ENCODE measurements around the gene LYZL4.
A peak's percentile ranks its signal among the peaks of the same experiment; 100 is the strongest.

Gene LYZL4

GRCh38 chr3:42425736-42426407 is 15.5 kb upstream of the LYZL4 start:
- DNase-seq (ENCODE audit: low read depth): no peak

DNA sequence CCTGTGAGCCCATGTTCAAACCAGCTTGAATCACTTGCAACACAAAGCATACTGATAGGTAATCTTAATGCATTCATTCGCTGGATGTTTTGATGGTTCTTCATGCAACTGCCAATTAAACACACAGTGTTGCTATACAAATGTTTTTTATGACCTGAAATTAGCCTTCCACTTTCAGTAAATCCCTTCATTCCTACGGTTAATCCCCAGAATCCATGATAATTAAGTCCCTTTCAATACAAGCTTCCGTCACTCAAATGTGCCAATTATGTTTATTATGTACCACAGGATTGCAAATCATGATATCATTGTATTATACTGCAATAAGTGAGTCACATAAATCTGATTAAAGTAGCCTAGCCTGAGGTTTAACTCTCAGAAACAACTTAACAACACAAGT is 14.5 kb upstream of the LYZL4 start:
- DNase-seq (ENCODE audit: low read depth): no peak

- DNase-seq (ENCODE audit: low read depth): no peak
These were observed 11.7 kb upstream of the LYZL4 start for GRCh38 chr3:42421818-42422796.

DNA sequence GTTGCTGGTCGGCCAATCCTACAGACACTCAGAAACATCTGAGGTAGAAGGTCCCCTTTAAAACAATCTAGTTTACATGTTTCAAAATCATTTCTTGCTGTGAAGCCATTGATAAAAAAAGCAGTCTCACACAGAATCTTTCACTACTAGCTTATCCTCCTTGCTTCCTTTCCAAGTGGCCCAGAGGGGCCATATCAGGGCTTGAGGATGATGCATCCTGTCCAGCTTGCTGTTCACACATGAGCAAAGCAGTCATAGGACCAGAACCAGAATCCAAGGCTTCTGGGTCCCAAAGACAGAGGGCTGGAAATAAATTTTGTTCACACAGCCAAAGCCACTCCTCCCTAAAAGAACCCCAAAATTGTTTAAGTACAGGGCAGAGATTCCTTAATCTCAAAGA is 9.2 kb upstream of the LYZL4 start:
- DNase-seq (ENCODE audit: low read depth): no peak

DNA sequence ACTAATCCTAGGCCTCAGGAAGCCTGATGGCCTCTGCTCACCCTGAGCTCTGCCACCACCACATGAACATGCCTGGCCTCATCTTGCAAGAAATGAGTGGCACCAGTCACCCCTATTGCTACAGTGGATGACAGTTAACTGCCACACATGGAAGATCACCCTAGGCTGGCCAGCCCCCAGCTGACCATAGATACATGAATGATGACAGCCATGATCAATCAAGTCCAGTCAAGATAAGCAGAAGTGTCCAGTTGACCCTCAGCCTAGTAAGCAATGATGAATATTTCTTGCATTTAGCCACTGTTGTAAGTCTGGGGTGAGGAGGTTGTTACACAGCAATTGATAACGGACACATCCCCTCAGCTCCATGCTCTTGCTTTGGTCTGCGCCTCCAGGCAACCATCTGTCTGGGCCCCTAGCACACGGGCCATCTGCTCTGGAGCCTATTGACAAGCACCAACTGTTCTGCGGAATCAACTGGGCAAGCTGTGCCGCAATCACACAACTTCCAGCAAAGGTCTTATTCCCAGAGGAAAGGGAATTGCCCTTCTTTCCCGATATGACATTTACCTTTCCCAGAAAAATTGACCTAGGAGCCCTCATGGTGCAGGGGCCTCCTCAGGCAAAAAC is 2.2 kb upstream of the LYZL4 start:
- no peak for DNase-seq (ENCODE audit: low read depth)

DNA sequence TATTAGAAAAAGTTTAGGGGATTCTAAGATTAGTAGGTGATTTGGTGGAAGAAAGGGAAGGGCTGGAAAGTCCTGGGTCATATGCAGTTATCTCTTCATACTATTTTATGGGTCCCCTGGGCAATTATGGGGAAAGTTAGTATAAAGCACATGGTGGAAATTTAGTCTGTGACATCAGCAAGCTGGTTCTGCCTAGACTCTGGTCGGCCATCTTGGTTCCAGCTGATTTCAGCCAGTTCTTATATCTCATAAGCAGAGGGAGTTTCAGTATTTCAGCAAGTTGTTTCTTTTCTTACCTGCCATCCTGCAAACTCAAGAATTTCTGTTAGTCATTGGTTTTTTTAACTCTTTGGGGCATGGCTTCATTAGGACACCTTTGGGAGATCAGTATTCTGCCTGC is 1.0 kb upstream of the LYZL4 start:
- no peak for DNase-seq (ENCODE audit: low read depth)

GRCh38 chr3:42408156-42408555 is 2.3 kb downstream of the LYZL4 start:
- DNase-seq (ENCODE audit: low read depth): no peak

GRCh38 chr3:42406727-42407450 is 3.5 kb downstream of the LYZL4 start:
- no peak for DNase-seq (ENCODE audit: low read depth)

GRCh38 chr3:42405857-42406256 is 4.6 kb downstream of the LYZL4 start:
- no peak for DNase-seq (ENCODE audit: low read depth)

DNA sequence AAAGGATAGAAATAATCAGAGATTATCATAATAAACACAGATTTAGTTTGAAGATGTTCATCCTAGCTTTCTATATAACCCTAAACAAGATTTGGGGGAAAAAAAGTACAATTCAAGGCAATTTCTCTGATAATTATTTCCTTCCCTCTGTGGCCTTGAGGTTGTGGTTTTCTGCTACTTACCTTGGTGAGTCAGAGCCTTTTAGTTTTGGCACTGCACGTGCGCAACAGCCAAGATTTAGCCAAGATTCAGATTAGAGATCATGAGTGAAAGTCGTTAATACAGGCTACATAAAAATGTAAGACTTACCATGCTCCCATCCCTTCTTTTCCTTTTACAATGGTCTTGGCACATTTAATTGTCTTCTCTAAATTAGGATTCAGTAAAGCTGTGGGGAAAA is 6.7 kb downstream of the LYZL4 start:
- no peak for DNase-seq (ENCODE audit: low read depth)

GRCh38 chr3:42402394-42403096 is 7.9 kb downstream of the LYZL4 start:
- no peak for DNase-seq (ENCODE audit: low read depth)

DNA sequence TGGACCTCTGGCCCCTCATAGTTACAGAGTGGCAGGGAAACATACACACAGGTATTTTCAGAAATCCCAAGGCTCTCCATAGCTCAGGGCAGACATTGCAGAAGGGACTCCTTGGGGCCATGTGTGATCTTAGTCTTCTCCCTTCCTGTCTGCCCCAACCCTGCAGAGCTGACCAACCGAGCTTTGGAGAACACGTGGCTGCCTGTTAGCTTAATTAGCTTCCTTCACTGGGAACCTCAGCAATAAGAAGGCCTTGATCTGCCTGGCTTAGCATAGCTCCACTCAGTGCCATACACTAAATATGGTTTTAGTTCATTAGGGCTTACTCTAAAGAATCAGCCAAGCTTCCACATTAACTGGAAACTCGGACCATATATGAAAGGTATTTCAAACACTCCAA is 12.3 kb downstream of the LYZL4 start:
- DNase-seq (ENCODE audit: low read depth): no peak

GRCh38 chr3:42397644-42398043 is 12.8 kb downstream of the LYZL4 start:
- no peak for DNase-seq (ENCODE audit: low read depth)

- no peak for DNase-seq (ENCODE audit: low read depth)
These were observed 15.7 kb downstream of the LYZL4 start for GRCh38 chr3:42394579-42395288.

- DNase-seq (ENCODE audit: low read depth): peak; percentile 5
These were observed 22.4 kb downstream of the LYZL4 start for GRCh38 chr3:42387802-42388651.

DNA sequence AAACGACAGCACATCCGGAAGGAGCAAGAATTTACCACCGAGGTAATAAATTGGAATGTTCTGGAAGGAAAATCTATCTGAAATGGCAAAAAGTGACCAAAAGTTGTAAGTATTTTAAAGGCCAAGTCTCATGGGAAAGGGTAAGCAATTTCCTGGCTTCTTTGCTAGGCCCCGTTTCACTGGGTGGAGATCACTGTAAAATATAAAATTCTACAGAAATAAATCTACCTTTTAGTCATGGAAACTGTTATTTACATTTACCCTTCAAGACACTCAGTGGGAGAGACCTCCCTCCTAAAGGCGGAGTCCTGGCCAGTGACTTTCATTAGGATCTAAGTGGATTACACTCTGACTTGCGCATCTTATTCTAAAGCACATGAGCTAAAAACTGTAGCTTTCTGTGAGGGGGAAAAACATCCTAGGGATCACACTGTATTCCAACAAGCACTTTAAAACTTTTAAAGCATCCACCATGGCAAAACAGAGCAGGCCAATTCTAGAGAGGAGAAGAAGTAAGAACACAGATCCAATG is 28.8 kb downstream of the LYZL4 start:
- DNase-seq (ENCODE audit: low read depth): no peak

DNA sequence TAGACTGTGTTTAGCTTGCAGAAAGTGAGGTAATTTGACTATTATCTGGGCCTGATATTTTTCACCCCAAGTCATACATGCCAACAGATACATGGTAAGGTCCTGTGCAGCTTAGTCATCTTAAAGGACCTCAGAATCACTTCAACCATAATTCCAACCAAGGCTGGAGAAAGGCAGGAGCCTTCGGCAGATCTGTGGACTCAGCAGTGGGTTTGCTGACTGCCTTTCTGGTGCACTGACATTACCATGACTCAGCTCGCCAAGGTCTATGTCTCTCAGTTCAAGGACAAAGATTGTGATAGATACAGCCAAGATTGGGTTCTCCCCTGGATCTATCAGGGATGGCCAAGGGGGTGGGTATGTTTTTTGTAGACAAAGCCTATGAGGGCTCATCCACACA is 32.7 kb downstream of the LYZL4 start:
- DNase-seq (ENCODE audit: low read depth): no peak

DNA sequence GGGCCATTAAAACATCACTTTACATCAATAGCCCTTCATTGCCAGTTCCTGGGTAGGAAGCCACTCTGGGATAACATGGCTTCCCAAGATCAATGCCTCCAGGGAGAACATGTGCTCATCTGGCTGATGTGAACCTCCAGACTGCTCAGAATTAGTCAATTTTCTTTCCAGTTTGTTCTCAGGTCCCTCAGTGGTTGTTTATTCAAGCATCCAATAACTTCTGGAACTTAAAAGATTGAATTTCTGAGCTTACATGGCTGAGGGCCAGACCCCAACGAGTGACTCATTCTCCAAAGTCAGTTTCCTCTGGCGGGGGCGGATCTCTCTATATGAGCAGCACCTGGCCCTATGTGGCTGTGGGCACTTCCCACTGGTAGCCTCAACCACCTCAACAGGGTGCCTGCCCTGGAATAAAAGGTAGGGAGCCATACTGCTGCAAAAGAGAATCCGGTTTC is 34.0 kb downstream of the LYZL4 start:
- DNase-seq (ENCODE audit: low read depth): no peak

DNA sequence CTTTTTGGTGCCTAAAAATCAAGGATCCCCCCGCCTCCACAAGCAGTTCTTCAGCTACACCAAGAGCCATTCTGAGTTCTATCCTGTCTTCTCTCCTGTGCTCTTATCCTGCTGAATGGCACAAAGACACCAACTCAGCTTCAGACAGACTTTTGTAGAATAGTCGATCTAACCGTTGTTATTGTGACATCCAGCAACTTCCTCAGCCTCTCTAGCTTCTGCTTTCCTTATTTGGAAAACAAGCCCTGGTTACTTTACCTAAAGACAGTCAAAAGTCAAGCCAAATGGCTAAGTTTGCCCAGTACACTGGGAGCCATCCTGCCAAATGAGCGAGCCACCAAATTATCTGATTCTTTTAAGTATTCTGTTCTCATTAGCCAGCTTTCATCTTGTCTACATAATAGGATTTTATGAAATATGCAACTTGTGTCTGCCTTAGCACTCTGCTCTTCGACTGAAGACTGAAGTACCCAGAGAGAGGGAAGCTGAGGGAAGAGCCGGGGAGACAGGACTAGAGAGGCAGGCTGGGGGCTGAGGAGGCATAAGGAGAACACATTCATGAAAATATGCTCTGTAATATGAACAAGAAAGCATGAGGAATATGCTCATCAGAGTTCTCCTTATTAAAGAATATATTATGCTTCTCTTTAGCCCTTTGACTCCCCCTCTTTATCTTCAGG is 35.1 kb downstream of the LYZL4 start:
- no peak for DNase-seq (ENCODE audit: low read depth)

Data from activated T-helper 1 cell treated with Interleukin-2 at 50 U/mL for 16 hours (primary cell).